Stimulated activated CD4-positive, alpha-beta T cell treated with anti-CD3 and anti-CD28 coated beads, Interleukin-12 subunit alpha, Interleukin-12 subunit beta, amount 100 ng/mL, for 48 hours (primary cell): ENCODE results near the gene INPPL1.

ENCODE experiments used
- DNase-seq, 3 donors: peaks; one replicate each; pipeline ENCODE4 v3.0.0-alpha.2; 2020; ENCODE audit warnings: low read depth in 2 of 3, low spot score in 1 of 3

INPPL1 gene

DNA sequence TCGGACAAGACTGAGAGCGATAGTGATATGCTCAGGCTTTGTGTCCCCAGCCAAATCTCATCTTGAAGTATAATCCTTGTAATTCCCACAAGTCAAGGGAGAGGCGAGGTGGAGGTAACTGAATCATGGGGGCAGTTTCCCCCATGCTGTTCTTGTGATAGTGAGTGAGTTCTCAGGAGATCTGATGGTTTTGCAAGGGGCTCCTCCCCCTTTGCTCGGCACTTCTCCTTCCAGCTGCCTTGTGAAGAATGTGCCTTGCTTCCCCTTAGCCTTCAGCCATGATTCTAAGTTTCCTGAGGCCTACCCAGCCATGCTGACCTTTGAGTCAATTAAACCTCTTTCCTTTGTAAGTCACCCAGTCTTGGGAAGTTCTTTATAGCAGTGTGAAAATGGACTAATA lies 15.5 kb upstream of the INPPL1 start:
- no peak for DNase-seq

GRCh38 chr11:72216638-72217037 lies 7.9 kb upstream of the INPPL1 start, which contains the start of gene FOLR2:
Gene FOLR2 (plus strand): TSS chr11:72216794. CDS start chr11:72218585, 1,791 bp downstream.
- DNase-seq: no peak

DNA sequence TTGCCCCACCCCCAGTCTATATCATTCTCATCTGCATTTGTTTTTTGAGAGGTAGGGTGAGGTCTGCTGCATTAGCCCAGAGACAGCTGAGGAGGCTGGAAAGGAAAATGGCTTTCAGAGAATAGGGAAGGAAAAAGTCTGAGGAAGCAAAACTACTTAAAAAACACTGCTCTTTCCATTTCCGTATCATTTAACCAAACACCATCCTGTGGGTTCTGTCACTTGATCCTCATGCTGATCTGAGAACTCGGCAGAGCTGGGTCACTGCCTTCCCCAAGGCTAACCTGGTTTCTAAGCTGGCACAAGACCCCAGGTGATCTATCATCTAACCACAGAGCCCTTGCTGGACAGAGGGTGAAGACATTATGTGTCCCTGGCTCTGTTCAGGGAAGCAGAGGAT lies 6.7 kb upstream of the INPPL1 start:
- no peak for DNase-seq

GRCh38 chr11:72218251-72218745 lies 6.3 kb upstream of the INPPL1 start:
- no peak for DNase-seq

GRCh38 chr11:72220696-72221363 lies 3.7 kb upstream of the INPPL1 start:
- no peak for DNase-seq

DNA sequence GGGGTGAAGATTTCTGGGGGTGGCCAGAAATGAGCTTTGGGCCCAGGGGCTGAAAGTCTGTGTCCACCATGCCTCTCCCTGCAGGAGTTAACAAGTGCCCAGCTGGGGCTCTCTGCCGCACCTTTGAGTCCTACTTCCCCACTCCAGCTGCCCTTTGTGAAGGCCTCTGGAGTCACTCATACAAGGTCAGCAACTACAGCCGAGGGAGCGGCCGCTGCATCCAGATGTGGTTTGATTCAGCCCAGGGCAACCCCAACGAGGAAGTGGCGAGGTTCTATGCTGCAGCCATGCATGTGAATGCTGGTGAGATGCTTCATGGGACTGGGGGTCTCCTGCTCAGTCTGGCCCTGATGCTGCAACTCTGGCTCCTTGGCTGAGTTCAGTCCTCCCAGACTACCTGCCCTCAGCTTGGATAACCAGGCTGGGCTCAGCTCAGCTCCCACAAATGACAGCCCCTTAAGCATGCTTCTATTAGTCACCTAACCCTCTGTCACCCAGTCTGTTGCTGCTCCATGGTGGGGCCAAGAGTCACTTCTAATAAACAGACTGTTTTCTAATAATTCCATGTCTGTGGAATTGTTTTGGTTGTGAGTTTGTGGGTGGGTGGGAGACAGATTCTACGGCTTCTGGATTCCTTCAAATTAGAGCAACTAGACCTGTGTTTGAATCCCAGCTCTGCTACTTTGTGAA lies 3.0 kb upstream of the INPPL1 start:
- no peak for DNase-seq

- no peak for DNase-seq
These were observed 2.3 kb upstream of the INPPL1 start for GRCh38 chr11:72222106-72222891.

DNA sequence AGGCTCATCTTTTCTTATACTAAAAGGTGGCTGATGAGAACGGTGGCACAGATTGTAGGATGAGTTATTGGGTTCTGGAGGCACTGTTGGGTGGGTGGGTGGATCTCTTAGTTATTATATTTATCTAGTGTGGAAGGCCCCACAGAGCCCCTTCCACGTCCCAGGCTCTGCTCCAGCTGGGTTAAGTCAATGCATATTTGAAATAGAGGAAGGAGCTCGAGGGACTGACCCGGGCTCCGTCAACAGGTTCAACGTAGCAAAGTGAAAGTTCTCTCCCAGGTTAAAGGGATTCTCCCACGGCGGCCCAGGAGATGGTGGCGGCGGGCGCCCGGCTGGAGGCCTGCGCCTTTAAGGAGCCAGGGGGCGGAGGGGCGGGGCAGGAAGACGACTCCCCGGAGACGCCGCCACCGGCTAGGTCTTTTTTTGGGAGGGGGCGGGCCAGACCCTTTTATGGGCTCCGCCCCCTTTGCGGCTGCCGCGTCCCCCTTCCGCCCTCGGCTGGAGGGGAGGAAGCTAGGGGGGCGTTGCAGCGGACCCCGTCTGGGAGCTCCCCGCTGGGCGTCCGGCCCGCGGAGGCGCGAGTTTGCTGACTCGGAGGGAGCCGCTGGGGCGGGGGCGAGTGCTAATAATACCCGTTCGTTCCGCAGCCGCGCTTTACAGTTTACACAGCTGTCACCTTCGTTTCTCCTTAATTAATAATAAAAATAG lies 1.5 kb upstream of the INPPL1 start:
- DNase-seq: peak; percentile 84 to 93 (median 84)

GRCh38 chr11:72223615-72224563 lies 678 bp upstream of the INPPL1 start:
- DNase-seq: peak in 1 of 3 donors; percentile 59

DNA sequence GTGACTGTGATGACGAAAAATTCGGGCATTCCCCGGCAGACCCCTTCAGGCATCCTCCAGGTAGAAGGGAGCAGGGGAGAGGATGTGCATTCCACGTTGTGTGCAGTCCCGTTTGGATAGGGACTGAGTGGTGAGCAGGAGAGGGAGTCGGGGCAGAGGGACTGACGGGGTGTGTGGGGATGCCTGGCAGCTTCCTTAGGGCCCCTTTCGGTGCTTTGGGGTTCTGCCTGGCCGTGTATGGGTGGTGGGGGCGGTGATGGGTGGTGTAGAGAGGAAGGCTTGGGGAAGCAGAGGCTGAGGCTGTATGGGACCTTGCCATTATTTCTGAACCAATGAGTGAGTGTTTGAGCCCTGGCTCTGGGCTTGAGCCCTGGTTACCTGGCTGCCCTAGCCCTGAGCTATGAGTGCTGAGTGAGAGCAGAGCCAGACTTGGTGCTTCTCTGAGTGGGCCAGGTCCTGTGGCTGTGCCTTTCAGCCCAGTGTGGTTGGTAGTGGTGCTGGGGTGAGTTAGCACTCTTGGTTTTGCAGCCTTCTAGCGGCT lies 914 bp downstream of the INPPL1 start:
- no peak for DNase-seq

- DNase-seq: no peak
These were observed 2.1 kb downstream of the INPPL1 start for GRCh38 chr11:72226701-72227100.

- no peak for DNase-seq
These were observed 3.0 kb downstream of the INPPL1 start for GRCh38 chr11:72227316-72228228.

- no peak for DNase-seq
These were observed 3.8 kb downstream of the INPPL1 start for GRCh38 chr11:72228229-72228843.

DNA sequence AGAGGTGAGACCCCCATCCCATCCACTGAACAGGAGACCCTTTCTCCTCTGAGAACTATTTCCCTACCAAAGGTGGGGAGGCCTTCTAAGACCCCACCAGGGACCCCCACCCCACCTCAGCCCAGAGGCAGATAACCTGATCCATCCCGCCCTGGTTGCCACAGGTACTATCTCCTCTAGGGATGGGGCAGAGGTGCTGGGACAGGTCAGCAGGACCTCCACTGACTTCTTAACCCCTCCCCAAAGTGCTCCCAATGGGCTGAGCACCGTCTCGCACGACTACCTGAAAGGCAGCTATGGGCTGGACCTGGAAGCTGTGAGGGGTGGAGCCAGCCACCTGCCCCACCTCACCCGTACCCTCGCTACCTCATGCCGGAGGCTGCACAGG lies 4.3 kb downstream of the INPPL1 start:
- DNase-seq: no peak

DNA sequence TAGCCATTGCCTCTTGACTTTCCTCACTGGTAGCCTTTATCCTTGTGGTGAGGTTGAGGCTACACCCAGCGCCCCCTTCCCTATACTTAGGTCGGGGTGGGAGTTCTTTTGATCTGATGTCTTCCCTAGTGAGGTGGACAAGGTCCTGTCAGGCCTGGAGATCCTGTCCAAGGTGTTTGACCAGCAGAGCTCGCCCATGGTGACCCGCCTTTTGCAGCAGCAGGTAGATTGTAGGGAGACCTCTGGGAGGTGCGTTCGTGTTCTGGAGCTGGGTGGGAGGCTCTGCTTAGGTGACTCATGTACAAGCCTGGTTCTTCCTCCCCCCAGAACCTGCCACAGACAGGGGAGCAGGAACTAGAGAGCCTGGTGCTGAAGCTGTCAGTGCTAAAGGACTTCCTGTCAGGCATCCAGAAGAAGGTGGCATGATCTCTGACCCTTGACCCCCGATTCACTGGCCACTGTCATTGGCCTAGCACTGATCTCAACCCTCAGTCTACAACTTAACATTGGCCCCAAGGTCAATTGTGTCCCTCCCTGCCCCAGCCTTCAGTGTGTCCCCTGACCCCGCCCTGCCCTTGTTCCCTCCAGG lies 4.9 kb downstream of the INPPL1 start:
- DNase-seq: no peak

DNA sequence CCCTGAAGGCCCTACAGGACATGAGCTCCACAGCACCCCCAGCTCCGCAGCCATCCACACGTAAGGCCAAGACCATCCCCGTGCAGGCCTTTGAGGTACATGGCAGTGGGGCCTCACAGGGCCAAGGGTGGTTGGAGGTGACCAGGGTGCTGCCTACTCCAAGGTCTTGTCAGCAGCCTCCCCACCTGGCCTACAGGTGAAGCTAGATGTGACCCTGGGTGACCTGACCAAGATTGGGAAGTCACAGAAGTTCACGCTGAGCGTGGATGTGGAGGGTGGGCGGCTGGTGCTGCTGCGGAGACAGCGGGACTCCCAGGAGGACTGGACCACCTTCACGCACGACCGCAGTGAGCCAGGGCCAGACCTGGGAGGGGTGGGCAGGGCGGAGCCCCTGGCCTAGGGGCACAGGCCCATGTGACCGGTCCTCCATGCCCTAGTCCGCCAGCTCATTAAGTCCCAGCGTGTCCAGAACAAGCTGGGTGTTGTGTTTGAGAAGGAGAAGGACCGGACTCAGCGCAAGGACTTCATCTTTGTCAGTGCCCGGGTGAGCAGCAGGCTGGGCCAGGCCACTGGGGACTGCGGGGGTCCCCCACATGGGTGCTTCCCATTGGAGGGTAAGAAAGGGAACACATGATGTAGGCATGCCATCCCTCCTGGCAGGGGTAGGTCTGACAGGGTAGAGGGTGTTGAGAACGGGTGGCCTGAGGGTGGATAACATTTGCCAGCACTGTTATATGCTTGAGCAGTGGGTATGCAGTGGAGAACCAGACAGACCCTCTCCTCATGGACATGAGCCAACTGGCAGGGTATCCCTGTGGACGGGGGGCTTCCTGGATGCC lies 5.6 kb downstream of the INPPL1 start:
- DNase-seq: no peak

DNA sequence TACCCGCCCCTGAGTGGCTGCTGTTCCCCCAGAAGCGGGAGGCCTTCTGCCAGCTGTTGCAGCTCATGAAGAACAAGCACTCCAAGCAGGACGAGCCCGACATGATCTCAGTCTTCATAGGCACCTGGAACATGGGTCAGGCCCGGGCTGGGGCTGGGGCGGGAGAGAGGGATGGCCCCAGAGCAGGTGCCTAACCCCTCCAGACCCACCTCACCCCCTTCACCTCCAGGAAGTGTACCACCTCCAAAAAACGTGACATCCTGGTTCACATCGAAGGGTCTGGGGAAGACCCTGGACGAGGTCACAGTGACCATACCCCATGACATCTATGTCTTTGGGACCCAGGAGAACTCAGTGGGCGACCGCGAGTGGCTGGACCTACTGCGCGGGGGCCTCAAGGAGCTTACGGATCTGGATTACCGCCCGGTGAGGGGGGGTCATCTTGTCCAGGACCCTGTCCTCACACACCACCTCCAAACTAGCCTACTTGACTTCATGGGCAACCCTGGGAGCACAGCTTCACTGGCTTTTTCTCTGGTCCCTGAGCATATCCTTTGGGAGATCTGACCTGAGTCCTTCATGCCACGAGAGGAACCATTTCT lies 6.3 kb downstream of the INPPL1 start:
- DNase-seq: no peak
